IPS-18c (cell line): ENCODE data around the gene EEFSEC.

Experiments used
- H3K4me3 ChIP-seq: 2 replicates; pipeline ENCODE4 v1.7.0; 2013; ENCODE audit warnings: low read depth, mild to moderate bottlenecking, low read length, moderate library complexity; ENCODE audit not compliant: insufficient read depth
- H3K9me3 ChIP-seq: one replicate; pipeline ENCODE4 v1.6.1; 2013; ENCODE audit warnings: mild to moderate bottlenecking, low read length, moderate library complexity; ENCODE audit not compliant: control insufficient read depth, insufficient read depth

EEFSEC gene

GRCh38 chr3:128321418-128321817 is 168.1 kb downstream of the EEFSEC start:
- Histone ChIP-seq H3K9me3 (no peaks in the 10 kb centered on the region), H3K4me3 (no peak overlapping the region)

GRCh38 chr3:128322030-128323022 is 169.0 kb downstream of the EEFSEC start:
- H3K9me3 ChIP-seq, result no peaks in the 10 kb centered on the region
- H3K4me3 ChIP-seq, result no peak overlapping the region

GRCh38 chr3:128323206-128324081 is 170.2 kb downstream of the EEFSEC start:
- no peak overlapping the region for H3K4me3 ChIP-seq
- no peaks in the 10 kb centered on the region for H3K9me3 ChIP-seq

GRCh38 chr3:128324911-128325592 is 171.8 kb downstream of the EEFSEC start:
- H3K4me3 ChIP-seq, result no peak overlapping the region
- no peaks in the 10 kb centered on the region for H3K9me3 ChIP-seq

GRCh38 chr3:128326051-128326823 is 173.0 kb downstream of the EEFSEC start:
- H3K9me3 ChIP-seq, result no peaks in the 10 kb centered on the region

GRCh38 chr3:128327606-128328031 is 174.3 kb downstream of the EEFSEC start:
- H3K4me3 ChIP-seq, result no peak overlapping the region
- H3K9me3 ChIP-seq, result no peaks in the 10 kb centered on the region

More at GRCh38 chr3:128326051-128326823, 173.0 kb downstream of the EEFSEC start:
- H3K4me3 ChIP-seq, result no peak overlapping the region

GRCh38 chr3:128328546-128329458 is 175.5 kb downstream of the EEFSEC start:
- no peak overlapping the region for H3K4me3 ChIP-seq
- no peaks in the 10 kb centered on the region for H3K9me3 ChIP-seq

DNA sequence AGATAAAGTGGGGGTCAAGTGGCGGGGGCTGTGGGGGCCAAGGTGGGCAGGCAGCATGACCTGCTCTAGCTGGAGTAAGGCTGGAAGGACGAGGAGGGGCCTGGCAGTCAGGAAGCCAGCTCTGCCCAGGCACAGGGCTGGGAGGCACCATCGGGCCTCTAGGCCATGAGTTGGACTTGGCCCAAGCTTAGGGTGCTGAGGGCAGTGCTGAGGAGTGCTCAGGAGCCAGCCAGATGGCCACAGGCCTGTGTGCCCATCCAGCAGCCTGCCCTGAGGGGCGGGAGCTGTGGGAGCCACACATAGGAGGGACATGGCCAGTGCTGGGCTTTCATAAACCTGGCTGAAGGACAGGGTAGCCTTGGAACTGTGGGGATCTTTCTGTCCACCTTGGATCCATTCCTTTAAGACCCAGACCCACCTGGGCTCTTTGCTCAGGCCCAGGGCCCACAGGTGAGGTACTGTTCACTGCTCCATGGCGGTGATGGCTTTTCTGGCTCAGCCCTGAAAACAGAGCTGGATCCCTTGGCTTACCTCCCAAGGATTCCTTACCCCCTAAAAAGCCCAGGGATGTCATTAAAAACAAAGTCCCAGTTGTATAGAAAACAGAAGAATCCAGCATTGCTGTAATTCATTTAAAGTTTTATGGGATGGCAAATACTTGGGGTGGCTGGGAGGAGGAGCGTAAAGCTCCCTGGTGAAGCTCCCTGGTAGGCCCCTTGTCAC is 176.4 kb downstream of the EEFSEC start:
- Histone ChIP-seq H3K9me3 (no peaks in the 10 kb centered on the region), H3K4me3 (no peak overlapping the region)

GRCh38 chr3:128330214-128330842 is 177.0 kb downstream of the EEFSEC start:
- H3K9me3 ChIP-seq, result no peaks in the 10 kb centered on the region

DNA sequence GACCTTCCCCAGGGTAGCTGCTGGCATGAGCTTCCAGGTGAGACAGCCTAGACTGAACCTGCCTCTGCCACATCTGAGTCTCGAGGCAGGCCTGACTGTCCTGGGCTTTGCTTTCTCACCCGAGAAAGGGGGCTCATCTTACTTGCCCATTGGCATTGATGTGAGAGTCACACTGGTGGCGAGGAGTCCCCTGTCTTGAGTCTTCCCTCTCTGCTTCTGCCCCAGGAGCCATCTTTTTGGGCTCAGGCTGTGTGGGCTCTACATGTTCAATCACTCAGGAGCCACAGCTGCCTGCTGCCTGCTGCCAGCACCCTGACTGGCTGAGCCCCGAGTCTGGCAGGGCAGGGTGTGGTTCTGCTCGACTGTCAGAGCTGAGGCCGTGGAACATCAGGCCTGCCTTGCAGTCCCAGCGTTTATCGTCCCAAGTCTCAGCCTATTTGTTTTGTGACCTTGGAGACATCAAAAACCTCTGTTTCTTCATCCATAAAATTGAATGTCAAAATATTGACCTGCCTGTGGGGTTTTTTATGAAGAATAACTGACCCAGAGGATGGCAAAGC is 180.9 kb downstream of the EEFSEC start:
- H3K4me3 ChIP-seq, result no peak overlapping the region
- no peaks in the 10 kb centered on the region for H3K9me3 ChIP-seq

More at GRCh38 chr3:128330214-128330842, 177.0 kb downstream of the EEFSEC start:
- H3K4me3 ChIP-seq, result no peak overlapping the region

DNA sequence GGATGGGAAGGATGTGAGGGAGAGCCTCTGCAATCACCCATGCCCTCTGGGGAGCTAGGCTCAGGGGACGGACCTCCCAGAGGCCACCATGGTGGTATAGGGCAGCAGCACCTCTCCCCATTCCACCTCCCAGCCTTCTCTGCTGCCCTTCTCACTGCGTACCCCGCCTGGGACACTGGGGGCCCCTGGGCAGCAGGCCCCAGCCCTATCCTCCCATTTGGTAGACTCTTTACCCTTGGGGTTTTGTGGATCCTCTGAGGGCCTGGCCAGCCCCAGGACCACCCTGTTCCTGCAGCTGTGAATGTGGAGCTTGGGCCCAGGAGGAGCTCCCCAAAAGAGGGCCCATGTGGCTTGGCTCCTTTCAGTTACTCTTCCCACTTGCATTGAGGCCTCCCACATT is 181.5 kb downstream of the EEFSEC start:
- Histone ChIP-seq H3K4me3 (no peak overlapping the region), H3K9me3 (no peaks in the 10 kb centered on the region)

- no peak overlapping the region for H3K4me3 ChIP-seq
- no peaks in the 10 kb centered on the region for H3K9me3 ChIP-seq
Measured at GRCh38 chr3:128335621-128336296, 182.5 kb downstream of the EEFSEC start.

GRCh38 chr3:128336337-128337156 is 183.3 kb downstream of the EEFSEC start:
- H3K4me3 ChIP-seq, result no peak overlapping the region
- no peaks in the 10 kb centered on the region for H3K9me3 ChIP-seq
